ENCODE measurements around the gene NRP2. TPM values are rescaled to one million over a fixed set of nuclear protein-coding genes. Genes with fewer than 3 reads are reported as not detected.

The NRP2 gene
- total RNA-seq, 3 donors from 2014 or later, result 18.4 to 32.0 (median 23.9) TPM

DNA sequence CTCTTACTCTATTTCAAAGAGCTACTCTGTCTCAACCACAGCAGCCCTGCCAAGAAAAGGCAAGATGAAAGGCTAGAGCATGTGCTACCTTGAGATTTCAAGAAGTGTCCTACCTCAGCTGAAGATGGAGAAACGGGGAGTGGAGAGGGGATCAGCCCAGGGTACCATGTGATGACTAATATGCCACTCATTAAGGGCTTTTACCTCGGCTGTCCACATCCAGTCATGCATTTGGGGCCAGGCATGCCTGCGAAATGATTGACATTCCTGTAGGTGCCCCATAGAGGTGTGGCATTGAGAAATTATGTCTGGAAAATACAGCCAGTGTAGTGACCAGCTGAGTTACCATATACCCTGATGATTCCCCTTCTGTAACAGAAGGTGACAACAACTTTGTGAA lies 96.1 kb downstream of the NRP2 start:
- intact Hi-C loops (cut with DNase I; ENCODE audit: low total_unique reads), result loop anchor here (5.0 kb wide), 1 partner anchor 149 kb away; no protein-coding TSS in a partner anchor
- H3K9me3 ChIP-seq, result no peaks in the 10 kb centered on the region
- no peaks in the 10 kb centered on the region for H3K4me1 ChIP-seq
- H3K27ac ChIP-seq, result peak overlapping the region; percentile 26 to 49
- no peak for DNase-seq (ENCODE audit: low spot score in 2 of 2)
- TF ChIP-seq, protein P1, sequence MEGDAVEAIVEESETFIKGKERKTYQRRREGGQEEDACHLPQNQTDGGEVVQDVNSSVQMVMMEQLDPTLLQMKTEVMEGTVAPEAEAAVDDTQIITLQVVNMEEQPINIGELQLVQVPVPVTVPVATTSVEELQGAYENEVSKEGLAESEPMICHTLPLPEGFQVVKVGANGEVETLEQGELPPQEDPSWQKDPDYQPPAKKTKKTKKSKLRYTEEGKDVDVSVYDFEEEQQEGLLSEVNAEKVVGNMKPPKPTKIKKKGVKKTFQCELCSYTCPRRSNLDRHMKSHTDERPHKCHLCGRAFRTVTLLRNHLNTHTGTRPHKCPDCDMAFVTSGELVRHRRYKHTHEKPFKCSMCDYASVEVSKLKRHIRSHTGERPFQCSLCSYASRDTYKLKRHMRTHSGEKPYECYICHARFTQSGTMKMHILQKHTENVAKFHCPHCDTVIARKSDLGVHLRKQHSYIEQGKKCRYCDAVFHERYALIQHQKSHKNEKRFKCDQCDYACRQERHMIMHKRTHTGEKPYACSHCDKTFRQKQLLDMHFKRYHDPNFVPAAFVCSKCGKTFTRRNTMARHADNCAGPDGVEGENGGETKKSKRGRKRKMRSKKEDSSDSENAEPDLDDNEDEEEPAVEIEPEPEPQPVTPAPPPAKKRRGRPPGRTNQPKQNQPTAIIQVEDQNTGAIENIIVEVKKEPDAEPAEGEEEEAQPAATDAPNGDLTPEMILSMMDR (IDR thresholded peaks at IDR 0.05), result no peak
- TF ChIP-seq POLR2AphosphoS5 (IDR thresholded peaks at IDR 0.05), result no peak
- H3K27me3 ChIP-seq, result no peaks in the 10 kb centered on the region
- no peak overlapping the region for H3K4me3 ChIP-seq
- H3K36me3 ChIP-seq, result no peaks in the 10 kb centered on the region

DNA sequence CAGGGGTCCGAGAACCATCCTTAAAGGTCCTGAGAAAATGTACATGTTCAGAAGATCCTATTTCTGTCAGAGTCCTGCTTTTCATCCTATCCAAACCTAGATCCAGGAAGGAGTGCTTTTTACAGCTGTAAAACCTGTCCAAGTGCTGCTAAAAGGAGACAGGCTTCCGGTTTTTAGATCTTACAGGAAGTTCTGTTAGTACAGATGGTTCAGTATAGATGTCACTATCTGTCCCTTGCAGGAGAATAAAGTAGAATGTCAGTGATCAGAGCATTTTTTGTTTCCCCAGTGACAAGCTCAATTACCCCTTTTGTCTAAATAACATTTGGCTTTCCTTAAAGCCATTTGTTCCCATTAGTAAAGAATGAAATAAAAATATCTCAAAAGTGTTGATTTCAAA lies 98.3 kb downstream of the NRP2 start:
- no peak overlapping the region for H3K27ac ChIP-seq
- no peak overlapping the region for H3K4me3 ChIP-seq
- intact Hi-C loops (cut with DNase I; ENCODE audit: low total_unique reads), result no loop called here
- no peak for DNase-seq (ENCODE audit: low spot score in 2 of 2)
- TF ChIP-seq POLR2AphosphoS5 (IDR thresholded peaks at IDR 0.05), result no peak
- TF ChIP-seq POLR2A (IDR thresholded peaks at IDR 0.05), result no peak
- TF ChIP-seq, protein P1 (IDR thresholded peaks at IDR 0.05), result no peak
- H3K27me3 ChIP-seq, result no peaks in the 10 kb centered on the region
- no peaks in the 10 kb centered on the region for H3K9me3 ChIP-seq
- H3K36me3 ChIP-seq, result no peaks in the 10 kb centered on the region
- H3K4me1 ChIP-seq, result no peaks in the 10 kb centered on the region

DNA sequence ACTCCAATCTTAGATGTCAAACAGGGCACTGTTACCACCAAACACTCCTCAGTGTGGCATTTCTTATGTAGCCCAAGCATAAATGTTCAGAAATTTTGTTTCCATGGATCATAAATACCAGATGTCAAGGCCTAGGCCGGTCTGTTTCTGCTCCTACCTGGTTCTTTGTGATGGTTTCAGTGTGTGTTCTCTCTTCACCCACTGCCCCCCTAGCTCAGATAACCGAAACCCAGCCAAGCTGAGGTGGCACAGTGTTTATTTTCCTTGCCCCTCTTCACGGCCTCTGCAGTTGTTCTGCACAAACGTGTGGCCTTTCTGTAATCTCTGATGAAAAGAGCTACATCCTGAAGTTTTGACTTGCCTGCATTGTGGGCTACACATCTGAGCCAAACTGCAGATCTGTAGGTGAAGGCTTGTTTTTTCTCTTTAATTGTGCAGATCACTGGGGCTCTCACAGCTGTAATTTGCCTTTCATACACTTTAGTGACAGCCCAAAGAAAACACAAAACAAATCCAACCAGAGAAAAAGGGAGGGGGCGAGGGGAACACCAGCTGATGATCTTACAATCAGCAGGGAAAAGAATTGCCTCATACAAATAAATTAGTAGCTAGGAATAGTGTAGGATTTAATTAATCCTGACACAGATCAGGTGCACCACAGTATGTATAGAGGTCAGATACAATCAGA lies 99.1 kb downstream of the NRP2 start:
- no peak overlapping the region for H3K27ac ChIP-seq
- no peaks in the 10 kb centered on the region for H3K36me3 ChIP-seq
- no peaks in the 10 kb centered on the region for H3K27me3 ChIP-seq
- H3K9me3 ChIP-seq, result no peaks in the 10 kb centered on the region
- no peak for TF ChIP-seq POLR2A (IDR thresholded peaks at IDR 0.05)
- TF ChIP-seq, protein P1 (IDR thresholded peaks at IDR 0.05), result no peak
- TF ChIP-seq POLR2AphosphoS5 (IDR thresholded peaks at IDR 0.05), result no peak
- H3K4me1 ChIP-seq, result no peaks in the 10 kb centered on the region
- no peak overlapping the region for H3K4me3 ChIP-seq
- intact Hi-C loops (cut with DNase I; ENCODE audit: low total_unique reads), result no loop called here
- no peak for DNase-seq (ENCODE audit: low spot score in 2 of 2)

DNA sequence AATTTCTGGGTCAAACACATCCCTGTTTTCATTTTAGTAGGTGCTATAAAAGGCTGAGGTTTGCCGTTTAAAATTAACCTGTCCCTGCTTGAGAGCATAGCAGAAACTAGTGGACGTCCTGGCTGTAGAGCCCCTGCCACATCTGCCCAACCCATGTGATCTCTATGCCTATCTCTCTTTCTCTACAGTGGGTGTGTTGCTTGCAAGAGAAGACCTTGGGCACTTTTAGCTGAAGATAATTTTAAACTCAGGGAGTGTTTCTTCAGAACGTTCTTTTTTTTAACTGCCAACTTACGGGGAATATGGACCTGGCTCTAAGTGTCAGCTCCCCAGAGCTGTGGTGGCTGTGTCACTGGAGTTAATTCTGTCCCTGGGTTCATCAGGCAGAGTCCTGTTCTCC lies 100.6 kb downstream of the NRP2 start:
- Histone ChIP-seq H3K27ac (no peak overlapping the region), H3K27me3 (no peaks in the 10 kb centered on the region), H3K4me3 (no peak overlapping the region), H3K36me3 (no peaks in the 10 kb centered on the region), H3K4me1 (no peaks in the 10 kb centered on the region), H3K9me3 (no peaks in the 10 kb centered on the region)
- no peak for TF ChIP-seq POLR2A (IDR thresholded peaks at IDR 0.05)
- TF ChIP-seq, protein P1 (IDR thresholded peaks at IDR 0.05), result no peak
- TF ChIP-seq POLR2AphosphoS5 (IDR thresholded peaks at IDR 0.05), result no peak
- no peak for DNase-seq (ENCODE audit: low spot score in 2 of 2)
- intact Hi-C loops (cut with DNase I; ENCODE audit: low total_unique reads), result no loop called here

DNA sequence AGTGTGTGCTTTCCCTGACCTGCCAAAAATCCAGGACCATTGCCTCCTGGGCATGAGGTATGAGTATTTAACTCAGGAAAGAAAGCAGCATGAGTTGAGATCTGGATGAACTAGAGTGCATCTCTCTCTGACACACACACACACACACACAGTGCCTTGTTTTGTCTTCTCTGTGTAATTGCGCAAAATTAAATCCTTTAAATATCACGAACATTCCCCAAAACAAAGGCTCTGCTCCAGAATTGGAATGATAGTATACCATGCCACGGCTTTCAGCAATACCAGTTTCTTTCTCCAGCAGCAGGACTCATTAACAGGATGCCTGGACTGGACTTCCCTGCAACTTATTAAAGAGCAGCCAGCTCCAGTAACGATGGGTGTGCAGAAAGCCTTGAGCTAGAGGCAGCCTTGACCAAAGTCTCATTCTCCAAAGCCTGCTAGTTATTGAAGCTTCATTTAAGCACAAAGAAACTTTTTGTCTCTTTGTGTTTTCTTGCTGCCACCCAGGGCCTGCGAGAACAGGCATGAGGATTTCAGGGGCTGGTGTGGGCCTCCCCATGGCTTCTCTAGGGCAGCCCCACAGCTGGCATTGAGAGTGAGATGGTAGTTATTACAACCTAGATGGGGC lies 101.7 kb downstream of the NRP2 start:
- Histone ChIP-seq H3K9me3 (no peaks in the 10 kb centered on the region), H3K4me3 (no peak overlapping the region), H3K4me1 (no peaks in the 10 kb centered on the region), H3K36me3 (no peaks in the 10 kb centered on the region), H3K27me3 (no peaks in the 10 kb centered on the region), H3K27ac (peak overlapping the region in 1 of 2 donors; percentile 10)
- TF ChIP-seq POLR2A (IDR thresholded peaks at IDR 0.05) (no peak), POLR2AphosphoS5 (IDR thresholded peaks at IDR 0.05) (no peak)
- TF ChIP-seq, protein P1 (IDR thresholded peaks at IDR 0.05), result no peak
- no peak for DNase-seq (ENCODE audit: low spot score in 2 of 2)
- intact Hi-C loops (cut with DNase I; ENCODE audit: low total_unique reads), result no loop called here
